Measurements from ENCODE around the gene CAPG.
"Not testable (repeated sequence)": the region's sequence is repeated elsewhere in the genome, so short reads cannot be mapped to it uniquely, and the experiment has no call there.

CAPG gene

DNA sequence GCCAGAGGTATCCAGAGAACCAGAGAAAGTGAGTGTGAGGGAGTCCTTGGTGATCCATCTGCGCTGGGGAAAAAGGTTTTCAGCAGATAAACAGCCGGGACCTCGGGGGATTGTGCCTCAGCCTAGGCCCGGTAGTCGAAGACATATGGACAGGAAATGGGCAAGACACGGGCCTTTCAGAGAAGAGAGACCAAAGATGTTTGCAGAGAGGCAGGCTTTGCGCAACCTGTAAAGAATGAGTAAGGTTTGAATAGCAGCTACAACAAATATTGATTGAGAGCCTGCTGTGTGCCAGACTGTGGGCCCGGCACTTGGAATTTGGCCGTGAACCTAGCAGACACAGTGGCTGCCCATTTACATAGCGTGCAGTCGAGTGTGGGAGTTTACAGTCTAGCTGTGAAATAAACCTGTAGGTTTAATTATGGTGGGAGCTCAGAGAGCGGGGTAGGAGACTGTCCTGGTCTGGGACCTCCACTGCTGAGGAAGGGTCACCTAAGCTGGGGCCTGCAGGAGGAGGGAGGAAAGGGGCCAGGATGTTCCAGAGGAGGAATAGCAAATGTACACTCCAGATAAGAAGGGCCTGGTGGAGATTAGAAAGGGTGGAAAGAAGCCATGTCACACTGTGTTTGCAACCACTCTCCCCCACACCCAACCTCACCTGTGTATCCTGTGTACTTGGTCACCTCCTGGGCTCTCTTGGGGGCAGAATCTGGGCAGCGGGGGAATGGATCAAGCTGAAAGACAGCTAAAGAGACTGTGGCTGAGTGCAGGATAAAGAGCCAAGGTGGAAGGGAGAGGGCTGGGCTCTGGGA, 11.3 kb upstream of the CAPG start:
- intact Hi-C loops (cut with micrococcal nuclease): no loop called here
- H3K4me3 Mint-ChIP-seq: peak overlapping the region; percentile 32
- no peaks in the 10 kb centered on the region for H3K27me3 Mint-ChIP-seq
- H3K9me3 Mint-ChIP-seq: no peaks in the 10 kb centered on the region
- H3K4me1 Mint-ChIP-seq (ENCODE audit: low read depth): peaks cover 69% of the 10 kb centered on the region
- peak overlapping the region; percentile 85 for H3K27ac Mint-ChIP-seq
- peaks cover 7% of the 10 kb centered on the region for H3K36me3 Mint-ChIP-seq (ENCODE audit: low read depth)

DNA sequence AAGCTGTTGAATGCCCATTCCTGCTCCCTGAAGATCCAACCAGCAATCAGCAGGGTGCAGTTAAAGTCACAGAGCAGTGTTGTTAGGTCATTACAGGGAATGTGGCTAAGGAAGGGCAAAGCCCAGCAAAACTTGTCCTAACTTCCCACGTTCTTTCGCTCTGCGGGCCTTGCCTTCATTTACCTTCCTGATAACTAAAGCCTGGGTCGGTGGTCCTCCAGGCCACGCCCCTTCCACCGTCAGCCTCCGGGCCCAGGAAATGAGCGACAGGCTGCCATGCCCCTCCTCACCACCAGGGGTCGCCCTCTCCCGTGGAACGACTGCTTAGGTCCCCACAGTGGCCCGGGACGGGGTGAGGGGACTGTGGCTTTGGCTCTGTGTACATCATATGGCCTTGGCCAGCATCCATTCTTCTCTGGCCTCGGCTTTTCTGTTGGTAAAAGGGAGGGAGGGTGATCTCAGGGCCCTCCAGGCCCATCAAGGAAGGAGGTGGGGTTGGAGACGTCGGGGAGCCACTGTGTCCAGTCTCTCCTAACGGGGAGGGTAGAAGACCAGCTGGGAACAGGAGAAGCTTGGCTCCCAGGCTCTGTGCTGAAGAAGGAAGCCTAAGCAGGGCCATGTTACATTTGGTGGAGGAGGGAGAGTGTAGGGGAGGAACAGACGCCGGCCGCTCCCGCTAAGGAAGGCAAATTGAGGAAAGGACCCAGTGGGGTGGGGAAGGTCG, 10.5 kb upstream of the CAPG start:
- Mint-ChIP-seq H3K4me3 (peak overlapping the region; percentile 32), H3K27ac (peak overlapping the region; percentile 85), H3K36me3 (ENCODE audit: low read depth) (peaks cover 7% of the 10 kb centered on the region), H3K9me3 (no peaks in the 10 kb centered on the region), H3K4me1 (ENCODE audit: low read depth) (peaks cover 69% of the 10 kb centered on the region), H3K27me3 (no peaks in the 10 kb centered on the region)
- intact Hi-C loops (cut with micrococcal nuclease): loop anchor here (1.0 kb wide), 2 partner anchors 119 to 132 kb away; partner anchors contain the start of gene MAT2A

DNA sequence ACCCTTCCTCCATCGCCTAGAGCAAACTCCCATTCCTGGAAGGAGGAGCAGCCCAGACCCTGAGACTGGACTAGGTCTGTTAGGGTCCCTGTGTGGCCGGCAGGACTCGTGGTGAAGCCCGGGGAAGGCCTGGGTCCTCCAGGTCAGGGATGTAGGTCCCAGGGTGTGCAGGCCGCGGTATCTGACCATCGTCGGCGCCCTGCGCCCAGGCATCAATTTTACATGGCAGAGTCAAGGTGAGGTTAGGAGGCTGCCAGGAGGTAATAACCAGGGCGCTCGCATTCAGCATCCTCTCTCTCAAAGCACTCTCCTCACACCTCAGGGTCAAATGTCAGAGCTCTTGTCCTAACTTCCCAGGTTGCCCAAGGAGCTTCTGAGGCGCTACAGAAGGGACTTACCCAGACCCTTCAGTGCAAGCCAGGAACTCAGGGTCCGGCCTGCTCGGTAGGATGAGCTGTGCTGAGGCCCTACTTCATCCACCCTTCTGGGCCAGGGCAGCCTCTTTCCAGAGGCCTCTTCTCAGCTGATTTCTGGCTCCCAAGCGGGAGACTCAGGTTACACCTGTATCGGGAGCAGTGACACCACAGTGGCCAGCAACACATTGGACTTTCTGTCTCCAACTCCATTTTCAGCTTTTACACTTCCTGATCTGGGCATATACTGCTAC, 9.0 kb upstream of the CAPG start:
- Mint-ChIP-seq H3K27ac (peak overlapping the region; percentile 100), H3K9me3 (no peaks in the 10 kb centered on the region), H3K27me3 (no peaks in the 10 kb centered on the region), H3K4me3 (peak overlapping the region; percentile 88), H3K4me1 (ENCODE audit: low read depth) (peaks cover 82% of the 10 kb centered on the region), H3K36me3 (ENCODE audit: low read depth) (peaks cover 7% of the 10 kb centered on the region)
- intact Hi-C loops (cut with micrococcal nuclease): no loop called here

DNA sequence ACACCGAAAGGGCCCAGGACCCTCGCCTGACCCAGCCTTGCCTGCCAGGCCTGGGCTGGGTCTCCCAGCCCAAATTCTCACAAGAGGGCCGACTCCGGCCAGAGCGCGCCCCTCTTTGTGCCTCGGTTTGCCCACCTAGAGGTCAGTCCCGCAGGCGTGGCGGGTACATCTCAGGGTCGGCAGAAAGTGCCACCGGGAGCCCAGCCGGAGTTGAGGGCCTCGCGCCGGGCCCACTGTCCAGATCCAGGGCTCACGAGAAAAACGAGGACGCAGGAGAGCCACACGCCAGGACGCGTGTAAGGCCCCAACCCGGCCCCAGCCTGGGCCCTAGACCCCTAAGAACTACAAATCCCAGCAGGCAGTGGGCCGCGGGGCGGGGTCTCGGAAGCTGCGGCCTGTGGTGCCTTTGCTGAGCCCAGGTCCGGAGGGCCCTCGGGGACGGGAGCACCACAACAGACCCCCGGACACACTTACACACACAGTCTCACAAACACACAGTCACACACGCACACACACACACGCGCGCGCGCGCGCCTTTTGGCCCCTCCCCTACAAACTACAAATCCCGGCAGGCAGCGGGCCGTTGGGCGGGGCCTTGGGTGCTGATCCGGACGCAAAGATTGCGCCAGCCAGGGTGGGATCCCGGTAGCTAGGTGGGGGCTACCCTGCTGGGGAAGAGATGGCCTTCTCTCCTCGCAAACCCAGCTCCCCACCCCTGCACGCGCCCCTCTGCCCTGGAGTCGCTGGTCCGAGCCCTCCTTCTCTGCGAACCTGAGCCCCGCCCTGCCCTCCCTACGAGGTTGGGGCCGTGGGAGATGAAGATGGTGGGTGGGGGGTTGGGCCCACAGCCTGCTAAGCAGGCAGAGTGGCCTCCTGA, 8.2 kb upstream of the CAPG start, which contains the start of gene SH2D6:
Gene SH2D6, plus strand, starts transcription at position 583 of the 877 bp plus-strand sequence. CDS start 10,752 bp downstream, outside the sequence.
- H3K4me3 Mint-ChIP-seq: peak within 1 kb of the TSS; percentile 88
- no peaks in the 10 kb centered on the region for H3K9me3 Mint-ChIP-seq
- peaks cover 82% of the 10 kb centered on the region for H3K4me1 Mint-ChIP-seq (ENCODE audit: low read depth)
- H3K27me3 Mint-ChIP-seq: no peaks in the 10 kb centered on the region
- intact Hi-C loops (cut with micrococcal nuclease): no loop called here
- H3K36me3 Mint-ChIP-seq (ENCODE audit: low read depth): peaks cover 7% of the 10 kb centered on the region
- H3K27ac Mint-ChIP-seq: peak within 1 kb of the TSS; percentile 100

DNA sequence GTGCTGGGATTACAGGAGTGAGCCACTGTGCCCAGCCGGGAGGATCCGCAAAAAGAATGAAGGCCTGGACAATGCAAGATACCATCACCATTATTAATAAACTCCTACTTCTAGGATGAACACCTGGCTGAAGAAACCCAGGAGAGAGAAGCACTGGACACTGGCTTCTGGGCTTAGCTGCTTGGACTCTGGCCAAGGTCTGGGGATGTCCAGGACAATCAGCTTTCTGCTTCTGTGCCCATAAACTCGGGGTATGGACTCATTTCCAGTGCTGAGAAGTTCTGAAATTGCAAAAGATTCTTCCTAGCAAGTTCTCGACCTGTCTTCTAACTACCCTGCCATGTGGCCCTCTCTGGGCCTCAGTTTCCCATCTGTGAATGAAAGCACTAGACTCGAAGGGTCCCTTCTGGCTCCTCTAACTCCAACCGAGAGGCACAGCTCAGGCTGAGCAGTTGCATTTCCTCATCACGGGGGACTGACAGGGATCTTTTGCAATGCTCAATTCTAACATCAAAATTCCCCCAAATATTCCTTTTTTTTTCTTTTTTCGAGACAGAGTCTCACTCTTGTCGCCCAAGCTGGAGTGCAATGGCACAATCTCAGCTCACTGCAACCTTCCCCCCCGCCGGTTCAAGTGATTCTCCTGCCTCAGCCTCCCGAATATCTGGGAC, 5.9 kb upstream of the CAPG start:
- intact Hi-C loops (cut with micrococcal nuclease): no loop called here
- Mint-ChIP-seq H3K9me3 (no peaks in the 10 kb centered on the region), H3K36me3 (ENCODE audit: low read depth) (peaks cover 7% of the 10 kb centered on the region), H3K27me3 (no peaks in the 10 kb centered on the region), H3K27ac (peak overlapping the region; percentile 100), H3K4me3 (no peak overlapping the region), H3K4me1 (ENCODE audit: low read depth) (peaks cover 90% of the 10 kb centered on the region)

DNA sequence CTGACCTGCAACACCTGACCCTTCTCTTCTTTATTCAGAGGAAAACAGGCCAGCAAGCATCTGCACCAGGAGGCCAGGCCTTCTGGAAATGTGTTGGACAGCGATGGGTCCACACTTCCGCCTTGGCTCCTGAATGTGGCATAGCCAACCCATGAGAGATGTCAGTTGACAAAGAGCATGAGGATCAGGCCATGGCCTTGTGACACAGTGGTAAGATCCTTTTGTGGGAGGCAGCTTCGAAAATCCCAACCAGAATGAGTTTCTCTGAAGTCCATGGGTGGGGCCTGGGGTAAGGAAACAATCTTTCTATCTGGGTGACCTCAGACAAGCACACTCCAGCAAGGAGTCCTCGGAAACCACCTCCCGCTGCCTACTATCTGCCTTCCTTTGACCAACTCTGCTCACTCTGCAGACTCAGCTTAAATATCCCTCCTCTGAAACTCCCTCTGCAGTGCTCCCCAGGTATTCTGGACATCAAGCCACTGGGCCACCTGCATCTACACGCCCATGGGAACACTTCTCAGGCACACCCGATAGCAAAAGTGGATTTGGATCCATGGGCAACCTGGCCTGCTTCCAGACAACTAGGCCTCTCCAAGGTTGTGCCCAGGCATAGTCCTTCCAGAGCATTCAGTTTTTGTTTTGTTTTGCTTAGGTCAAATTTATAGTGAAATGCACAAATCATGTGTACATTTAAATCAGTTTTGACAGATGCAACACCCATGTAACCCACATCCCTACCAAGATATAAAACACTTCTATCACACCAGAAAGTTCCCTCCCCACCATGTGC, 4.8 kb upstream of the CAPG start:
- H3K36me3 Mint-ChIP-seq (ENCODE audit: low read depth): peaks cover 9% of the 10 kb centered on the region
- intact Hi-C loops (cut with micrococcal nuclease): no loop called here
- peaks cover 92% of the 10 kb centered on the region for H3K4me1 Mint-ChIP-seq (ENCODE audit: low read depth)
- H3K4me3 Mint-ChIP-seq: peak overlapping the region; percentile 40
- no peaks in the 10 kb centered on the region for H3K9me3 Mint-ChIP-seq
- H3K27me3 Mint-ChIP-seq: no peaks in the 10 kb centered on the region
- peak overlapping the region; percentile 100 for H3K27ac Mint-ChIP-seq

DNA sequence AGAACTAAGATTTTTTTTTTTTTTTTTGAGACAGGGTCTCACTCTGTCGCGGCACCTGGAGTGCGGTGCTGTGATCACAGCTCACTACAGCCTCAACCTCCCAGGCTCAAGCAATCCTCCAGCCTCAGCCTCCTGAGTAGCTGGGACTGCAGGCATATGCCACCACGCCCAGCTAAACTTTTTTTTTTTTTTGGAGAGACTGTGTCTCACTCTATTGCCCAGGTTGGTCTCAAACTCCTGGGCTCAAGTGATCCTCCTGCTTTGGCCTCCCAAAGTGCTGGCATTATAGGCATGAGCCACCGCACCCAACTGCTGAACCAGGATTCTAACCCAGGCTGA, 4.2 kb upstream of the CAPG start:
- H3K9me3 Mint-ChIP-seq; H3K27me3 Mint-ChIP-seq; intact Hi-C loops (cut with micrococcal nuclease): not testable (repeated sequence)
- Mint-ChIP-seq H3K36me3 (ENCODE audit: low read depth) (peaks cover 13% of the 10 kb centered on the region), H3K4me1 (ENCODE audit: low read depth) (peaks cover 92% of the 10 kb centered on the region), H3K27ac (peak overlapping the region; percentile 100), H3K4me3 (peak overlapping the region; percentile 40)

DNA sequence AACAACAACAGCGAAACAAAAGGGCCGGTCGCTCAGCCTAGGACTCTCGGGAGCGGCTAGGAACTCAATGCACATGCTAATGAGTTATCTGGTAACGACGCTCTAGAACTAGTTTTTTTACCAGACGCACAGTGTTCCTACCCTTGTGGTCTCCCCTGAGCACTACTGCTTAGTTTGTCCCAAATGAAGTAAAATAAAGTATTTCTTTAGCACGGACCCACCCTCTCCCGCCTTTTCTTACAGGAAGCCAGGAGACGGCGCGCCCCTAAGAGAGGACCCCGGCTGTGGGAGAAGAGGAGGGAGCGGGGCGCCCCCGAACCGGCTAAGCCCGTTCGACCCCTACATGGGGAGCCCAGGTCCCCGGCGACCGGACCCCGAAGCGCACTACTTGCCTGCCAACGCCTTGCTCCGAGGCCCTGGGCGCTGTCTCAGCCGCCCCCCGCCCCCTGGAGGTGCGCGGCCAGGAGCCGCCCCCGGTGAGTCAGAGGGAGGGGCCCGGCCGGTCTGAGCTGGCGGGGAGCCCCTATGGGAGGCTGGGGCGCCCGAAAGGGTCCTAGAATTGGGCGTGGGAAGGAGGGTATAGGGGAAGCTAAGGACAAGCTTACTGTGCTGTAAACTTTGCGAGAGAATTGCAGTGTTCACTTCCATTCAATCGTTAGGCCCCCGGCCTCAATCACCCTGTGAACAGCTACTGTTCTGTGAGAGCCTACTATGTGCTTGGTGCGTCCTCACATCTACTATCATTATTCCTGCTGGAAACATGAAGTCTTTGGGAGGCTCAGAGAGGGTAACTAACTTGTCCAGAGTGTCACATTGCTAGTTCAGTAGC, 3.6 kb upstream of the CAPG start:
- H3K9me3 Mint-ChIP-seq: no peaks in the 10 kb centered on the region
- H3K4me3 Mint-ChIP-seq: peak overlapping the region; percentile 79
- H3K27ac Mint-ChIP-seq: peak overlapping the region; percentile 100
- intact Hi-C loops (cut with micrococcal nuclease): no loop called here
- H3K4me1 Mint-ChIP-seq (ENCODE audit: low read depth): peaks cover 92% of the 10 kb centered on the region
- H3K36me3 Mint-ChIP-seq (ENCODE audit: low read depth): peaks cover 13% of the 10 kb centered on the region
- no peaks in the 10 kb centered on the region for H3K27me3 Mint-ChIP-seq

DNA sequence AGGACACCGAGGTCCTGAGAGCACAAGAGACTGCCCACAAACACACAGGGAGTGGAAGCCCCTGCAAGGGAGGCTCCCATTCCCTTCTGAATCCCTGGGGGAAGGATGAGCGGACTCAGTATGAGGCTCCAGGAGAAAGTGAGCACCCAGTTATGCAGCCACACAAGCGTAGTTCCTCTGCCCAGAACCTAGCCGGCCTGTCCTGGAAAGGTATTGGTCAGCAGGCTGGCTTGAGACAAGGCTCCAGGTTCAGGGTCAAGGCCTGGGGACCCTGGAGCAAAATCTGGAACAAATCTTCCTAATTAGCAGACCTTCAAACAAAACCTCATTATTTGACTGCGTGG, 1.2 kb upstream of the CAPG start:
- H3K4me3 Mint-ChIP-seq: peak overlapping the region; percentile 88
- H3K36me3 Mint-ChIP-seq (ENCODE audit: low read depth): peaks cover 15% of the 10 kb centered on the region
- intact Hi-C loops (cut with micrococcal nuclease): no loop called here
- peak overlapping the region; percentile 92 for H3K27ac Mint-ChIP-seq
- H3K4me1 Mint-ChIP-seq (ENCODE audit: low read depth): peaks cover 95% of the 10 kb centered on the region
- H3K27me3 Mint-ChIP-seq: no peaks in the 10 kb centered on the region
- H3K9me3 Mint-ChIP-seq: no peaks in the 10 kb centered on the region

DNA sequence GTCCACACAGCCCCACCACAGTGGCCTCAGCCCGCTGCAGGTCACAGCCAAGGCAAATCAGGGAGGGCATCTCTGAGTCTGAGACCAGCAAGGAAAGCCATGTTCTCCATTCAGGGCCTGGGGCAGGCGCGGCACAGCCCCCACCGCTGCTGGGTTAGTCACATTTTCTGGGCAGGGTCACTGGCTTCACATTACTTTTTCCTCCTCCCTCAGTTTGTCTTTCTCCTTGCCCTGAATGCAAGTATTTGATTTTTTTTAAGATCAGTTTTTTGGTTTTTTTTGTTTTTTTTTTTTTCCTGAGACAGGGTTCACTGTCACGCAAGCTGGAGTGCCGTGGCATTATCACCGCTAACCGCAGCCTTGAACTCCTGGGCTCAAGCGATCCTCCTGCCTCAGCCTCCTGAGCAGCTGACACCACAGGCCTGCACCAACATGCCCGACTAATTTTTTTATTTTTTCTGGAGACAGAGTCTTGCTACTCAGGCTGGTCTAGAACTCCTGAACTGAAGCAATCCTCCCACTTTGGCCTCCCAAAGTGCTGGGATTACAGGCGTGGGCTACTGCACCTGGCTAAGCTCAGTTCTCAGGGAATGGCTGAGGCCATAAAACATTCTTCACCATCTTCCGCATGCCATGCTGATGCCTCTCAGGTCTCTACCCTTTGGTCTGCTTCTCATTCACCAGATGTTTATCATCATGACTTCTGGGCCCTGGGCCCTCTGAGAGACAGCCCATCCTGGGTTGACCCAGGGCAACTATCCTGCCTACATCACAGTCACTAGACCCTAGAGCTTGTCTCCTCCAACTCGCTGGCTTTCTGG, 628 bp upstream of the CAPG start:
- H3K9me3 Mint-ChIP-seq: no peaks in the 10 kb centered on the region
- no peaks in the 10 kb centered on the region for H3K27me3 Mint-ChIP-seq
- H3K36me3 Mint-ChIP-seq (ENCODE audit: low read depth): peaks cover 15% of the 10 kb centered on the region
- intact Hi-C loops (cut with micrococcal nuclease): no loop called here
- H3K27ac Mint-ChIP-seq: peak overlapping the region; percentile 92
- H3K4me1 Mint-ChIP-seq (ENCODE audit: low read depth): peaks cover 95% of the 10 kb centered on the region
- peak overlapping the region; percentile 88 for H3K4me3 Mint-ChIP-seq

All from dendritic cell treated with granulocyte-macrophage colony-stimulating factor and Interleukin-4, amounts not matched to agents 40 ng/mL and 50 ng/mL, for 4 days (primary cell).